Caco-2 (cell line): ENCODE data around the gene AGAP1. TPM values are rescaled to one million over a fixed set of nuclear protein-coding genes. Genes with fewer than 3 reads are reported as not detected.

Experiments used
- BruUV-seq: library from RNA; stranded (reverse); fragments of 400-500 nt; replicated peaks from 2 replicates; lab custom pipeline; 2021; lab: Mats Ljungman, UMichigan
- CTCF ChIA-PET: fragments of 300-600 bp; sonication (Branson Sonifier 250); formaldehyde crosslinking; loops from one replicate; lab custom pipeline; 2022; ENCODE audit warnings: antibody characterized with exemption; lab: Charles Lee
- POLR2A ChIA-PET: fragments of 300-600 bp; sonication (Branson Sonifier 250); formaldehyde crosslinking; loops from one replicate; lab custom pipeline; 2022; ENCODE audit warnings: antibody characterized with exemption; lab: Charles Lee
- DNase-seq, 2 experiments: peaks; one replicate each; pipeline versions ENCODE4 v3.0.0 to v3.0.0-alpha.2; 2020 to 2022
- H3K27me3 ChIP-seq: replicated peaks from 2 replicates; pipeline ENCODE4 v1.6.0; 2011; ENCODE audit warnings: low read length; ENCODE audit not compliant: control insufficient read depth, insufficient read depth
- H3K36me3 ChIP-seq: 2 replicates; pipeline ENCODE4 v1.5.1; 2011; ENCODE audit warnings: low read length; ENCODE audit not compliant: control insufficient read depth, insufficient read depth
- H3K4me1 ChIP-seq: fragments of 250-450 bp; sonication (Bioruptor Pico); 2 replicates; pipeline ENCODE4 v1.5.1; 2020; ENCODE audit warnings: mild to moderate bottlenecking
- H3K4me3 ChIP-seq: 2 replicates; pipeline ENCODE4 v1.5.1; 2011; ENCODE audit warnings: low read depth, mild to moderate bottlenecking, control low read depth, low read length
- H3K9me3 ChIP-seq: fragments of 250-450 bp; sonication (Bioruptor Pico); 2 replicates; pipeline ENCODE4 v1.5.1; 2020; ENCODE audit warnings: mild to moderate bottlenecking, moderate library complexity
- H3K27ac Mint-ChIP-seq: one replicate; pipeline ENCODE4 v1.8.0; 2022; ENCODE audit warnings: mixed read lengths; ENCODE audit not compliant: unreplicated experiment
- H3K27me3 Mint-ChIP-seq: one replicate; pipeline ENCODE4 v1.8.0; 2022; ENCODE audit warnings: mixed read lengths; ENCODE audit not compliant: insufficient read depth, unreplicated experiment
- H3K36me3 Mint-ChIP-seq: one replicate; pipeline ENCODE4 v1.8.0; 2022; ENCODE audit warnings: mild to moderate bottlenecking, mixed read lengths; ENCODE audit not compliant: insufficient read depth, unreplicated experiment
- H3K4me1 Mint-ChIP-seq: one replicate; pipeline ENCODE4 v1.8.0; 2022; ENCODE audit warnings: low read depth, mixed read lengths; ENCODE audit not compliant: unreplicated experiment
- H3K4me3 Mint-ChIP-seq: one replicate; pipeline ENCODE4 v1.8.0; 2022; ENCODE audit warnings: mild to moderate bottlenecking, moderate library complexity, mixed read lengths; ENCODE audit not compliant: unreplicated experiment
- H3K9me3 Mint-ChIP-seq: one replicate; pipeline ENCODE4 v1.8.0; 2022; ENCODE audit warnings: mixed read lengths; ENCODE audit not compliant: unreplicated experiment
- intact Hi-C: fragments of 100-400 bp; cut with micrococcal nuclease; formaldehyde crosslinking; loops from one replicate; pipeline ENCODE4 v1.10.0; 2022; ENCODE audit not compliant: unreplicated experiment
- total RNA-seq: library from RNA; stranded (reverse); gene quantifications from 2 replicates; pipeline ENCODE4 v1.2.3, GENCODE V29; 2022
- TF ChIP-seq, protein P1 (sequence below), 2 experiments: fragments of 200-600 bp in 1 of 2; IDR thresholded peaks; 1 replicate in 1 of 2; 2 replicates in 1 of 2; pipeline versions ENCODE4 v1.5.1 to v1.8.0; 2011 to 2022; ENCODE audit warnings: antibody characterized with exemption in 1 of 2, control low read depth in 1 of 2, inconsistent platforms in 1 of 2, low read depth in 1 of 2, low read length in 1 of 2, mild to moderate bottlenecking in 1 of 2, moderate library complexity in 1 of 2; ENCODE audit not compliant: insufficient read depth in 1 of 2, severe bottlenecking in 1 of 2, unreplicated experiment in 1 of 2

AGAP1 gene
- total RNA-seq, 1 experiment from 2014 or later: 41.7 TPM

DNA sequence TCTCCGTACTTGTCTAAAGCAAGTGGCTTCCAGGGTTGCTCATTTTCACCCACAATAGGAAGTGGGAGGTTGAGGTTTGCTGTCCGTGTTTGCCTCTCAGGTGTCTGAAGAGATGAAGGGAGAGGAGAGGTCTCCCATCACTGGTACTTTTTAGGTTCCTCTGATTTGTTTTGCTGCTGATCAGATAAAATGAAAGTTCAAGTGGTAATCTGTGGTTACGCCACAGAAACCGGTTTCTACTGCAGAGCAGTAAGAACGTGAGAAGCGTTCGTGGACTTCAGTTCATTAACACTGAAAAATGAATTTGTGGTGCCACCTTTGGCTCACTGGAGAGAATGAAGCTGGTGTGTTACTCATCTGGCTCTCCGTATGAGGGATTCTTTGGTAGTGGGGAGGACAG is 556.1 kb downstream of the AGAP1 start:
- BruUV-seq: no TSS peak

DNA sequence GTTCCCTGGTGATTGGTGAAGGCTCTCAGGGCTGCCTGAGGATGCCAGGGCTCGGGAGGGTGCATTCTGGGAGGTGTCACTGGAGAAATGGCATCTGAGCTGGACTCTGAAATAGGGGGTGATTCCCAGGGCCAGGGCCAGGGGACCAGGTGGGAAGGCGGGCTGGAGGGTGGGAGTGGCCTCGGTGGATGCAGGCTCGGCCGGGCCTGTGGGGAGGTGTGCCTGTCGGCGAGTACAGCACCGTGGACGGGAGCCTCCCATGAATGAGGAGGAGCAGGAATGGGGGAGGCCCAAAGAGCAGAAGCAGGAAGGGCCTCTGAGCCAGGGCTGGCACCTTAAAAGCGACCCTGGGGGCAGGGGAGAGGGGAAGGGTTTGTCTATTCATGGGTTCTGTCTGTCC is 557.5 kb downstream of the AGAP1 start:
- intact Hi-C loops: no loop called here
- CTCF ChIA-PET: no interaction called here
- peaks cover 2% of the 10 kb centered on the region; the same call in 1 of the 2 replicates for H3K36me3 ChIP-seq
- H3K9me3 ChIP-seq: no peaks in the 10 kb centered on the region
- no peak overlapping the region for H3K4me3 ChIP-seq
- Mint-ChIP-seq H3K4me1 (peaks cover 11% of the 10 kb centered on the region), H3K27ac (no peak overlapping the region), H3K4me3 (no peak overlapping the region), H3K9me3 (no peaks in the 10 kb centered on the region), H3K27me3 (no peaks in the 10 kb centered on the region), H3K36me3 (peaks cover 7% of the 10 kb centered on the region)
- H3K4me1 ChIP-seq: peaks cover 10% of the 10 kb centered on the region
- no TSS peak for BruUV-seq
- POLR2A ChIA-PET: no interaction called here
- TF ChIP-seq, protein P1, sequence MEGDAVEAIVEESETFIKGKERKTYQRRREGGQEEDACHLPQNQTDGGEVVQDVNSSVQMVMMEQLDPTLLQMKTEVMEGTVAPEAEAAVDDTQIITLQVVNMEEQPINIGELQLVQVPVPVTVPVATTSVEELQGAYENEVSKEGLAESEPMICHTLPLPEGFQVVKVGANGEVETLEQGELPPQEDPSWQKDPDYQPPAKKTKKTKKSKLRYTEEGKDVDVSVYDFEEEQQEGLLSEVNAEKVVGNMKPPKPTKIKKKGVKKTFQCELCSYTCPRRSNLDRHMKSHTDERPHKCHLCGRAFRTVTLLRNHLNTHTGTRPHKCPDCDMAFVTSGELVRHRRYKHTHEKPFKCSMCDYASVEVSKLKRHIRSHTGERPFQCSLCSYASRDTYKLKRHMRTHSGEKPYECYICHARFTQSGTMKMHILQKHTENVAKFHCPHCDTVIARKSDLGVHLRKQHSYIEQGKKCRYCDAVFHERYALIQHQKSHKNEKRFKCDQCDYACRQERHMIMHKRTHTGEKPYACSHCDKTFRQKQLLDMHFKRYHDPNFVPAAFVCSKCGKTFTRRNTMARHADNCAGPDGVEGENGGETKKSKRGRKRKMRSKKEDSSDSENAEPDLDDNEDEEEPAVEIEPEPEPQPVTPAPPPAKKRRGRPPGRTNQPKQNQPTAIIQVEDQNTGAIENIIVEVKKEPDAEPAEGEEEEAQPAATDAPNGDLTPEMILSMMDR (IDR thresholded peaks at IDR 0.05; ENCODE audit: insufficient read depth in 1 of 2, low read depth in 1 of 2, low read length in 1 of 2, severe bottlenecking in 1 of 2, unreplicated experiment in 1 of 2): no peak
- DNase-seq: no peak
- H3K27me3 ChIP-seq: no peaks in the 10 kb centered on the region

More for the DNA sequence above, 556.1 kb downstream of the AGAP1 start:
- H3K4me3 ChIP-seq: no peak overlapping the region
- no peaks in the 10 kb centered on the region for H3K9me3 ChIP-seq
- no peak overlapping the region for H3K27ac Mint-ChIP-seq
- DNase-seq: no peak
- POLR2A ChIA-PET: no interaction called here
- CTCF ChIA-PET: no interaction called here
- H3K4me3 Mint-ChIP-seq: no peak overlapping the region
- TF ChIP-seq, protein P1 (IDR thresholded peaks at IDR 0.05; ENCODE audit: insufficient read depth in 1 of 2, low read depth in 1 of 2, low read length in 1 of 2, severe bottlenecking in 1 of 2, unreplicated experiment in 1 of 2): no peak
- H3K9me3 Mint-ChIP-seq: no peaks in the 10 kb centered on the region
- H3K27me3 ChIP-seq: no peaks in the 10 kb centered on the region
- H3K27me3 Mint-ChIP-seq: no peaks in the 10 kb centered on the region
- H3K36me3 ChIP-seq: peaks cover 2% of the 10 kb centered on the region; the same call in 1 of the 2 replicates
- H3K4me1 ChIP-seq: peaks cover 10% of the 10 kb centered on the region
- H3K4me1 Mint-ChIP-seq: peaks cover 13% of the 10 kb centered on the region
- intact Hi-C loops: no loop called here
- peaks cover 7% of the 10 kb centered on the region for H3K36me3 Mint-ChIP-seq

DNA sequence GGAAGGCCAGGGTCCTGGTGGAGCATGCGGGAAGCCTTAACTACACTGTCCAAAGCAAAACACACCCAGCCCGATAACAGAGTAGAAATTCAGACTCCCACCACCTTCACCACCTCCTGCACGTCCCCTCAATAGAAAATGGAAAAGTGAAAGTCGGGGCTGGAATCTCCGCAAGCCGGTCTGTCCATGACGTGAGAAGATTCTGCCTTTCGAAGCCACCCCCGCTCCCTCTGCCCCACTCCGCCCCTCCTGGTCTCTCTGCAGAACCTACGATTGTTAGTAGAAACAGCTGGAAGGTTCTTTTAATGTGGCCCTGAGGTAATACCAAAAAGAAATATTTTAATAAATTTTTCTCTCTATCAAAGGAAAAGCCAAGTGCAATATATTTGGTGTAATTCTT is 558.0 kb downstream of the AGAP1 start:
- no TSS peak for BruUV-seq
- TF ChIP-seq, protein P1 (IDR thresholded peaks at IDR 0.05; ENCODE audit: insufficient read depth in 1 of 2, low read depth in 1 of 2, low read length in 1 of 2, severe bottlenecking in 1 of 2, unreplicated experiment in 1 of 2): no peak
- CTCF ChIA-PET: no interaction called here
- H3K4me1 Mint-ChIP-seq: peaks cover 7% of the 10 kb centered on the region
- POLR2A ChIA-PET: no interaction called here
- H3K9me3 ChIP-seq: no peaks in the 10 kb centered on the region
- H3K27me3 ChIP-seq: no peaks in the 10 kb centered on the region
- peaks cover 10% of the 10 kb centered on the region for H3K4me1 ChIP-seq
- no peak overlapping the region for H3K4me3 Mint-ChIP-seq
- H3K27ac Mint-ChIP-seq: no peak overlapping the region
- H3K27me3 Mint-ChIP-seq: no peaks in the 10 kb centered on the region
- H3K36me3 Mint-ChIP-seq: peaks cover 7% of the 10 kb centered on the region
- H3K36me3 ChIP-seq: peaks cover 2% of the 10 kb centered on the region; the same call in 1 of the 2 replicates
- DNase-seq: no peak
- intact Hi-C loops: no loop called here
- no peak overlapping the region for H3K4me3 ChIP-seq
- no peaks in the 10 kb centered on the region for H3K9me3 Mint-ChIP-seq
